Endothelial cell (in vitro differentiated cells): ENCODE results near the gene CNTRL. TPM values are rescaled to one million over a fixed set of nuclear protein-coding genes. Genes with fewer than 3 reads are reported as not detected.

Experiments
- DNase-seq: peaks from one replicate; pipeline ENCODE4 v3.0.0; 2021; ENCODE audit warnings: low spot score
- H3K27ac Mint-ChIP-seq: one replicate; pipeline ENCODE4 v1.8.0; 2021; ENCODE audit warnings: mixed read lengths, inconsistent platforms; ENCODE audit not compliant: unreplicated experiment
- H3K27me3 Mint-ChIP-seq: one replicate; pipeline ENCODE4 v1.8.0; 2021; ENCODE audit warnings: mild to moderate bottlenecking, moderate library complexity, mixed read lengths, inconsistent platforms; ENCODE audit not compliant: unreplicated experiment
- H3K36me3 Mint-ChIP-seq: one replicate; pipeline ENCODE4 v1.8.0; 2021; ENCODE audit warnings: mild to moderate bottlenecking, low read depth, mixed read lengths, inconsistent platforms; ENCODE audit not compliant: unreplicated experiment
- H3K4me1 Mint-ChIP-seq: one replicate; pipeline ENCODE4 v1.8.0; 2021; ENCODE audit warnings: mild to moderate bottlenecking, mixed read lengths, inconsistent platforms; ENCODE audit not compliant: unreplicated experiment
- H3K4me3 Mint-ChIP-seq: one replicate; pipeline ENCODE4 v1.8.0; 2021; ENCODE audit warnings: mild to moderate bottlenecking, mixed read lengths, inconsistent platforms; ENCODE audit not compliant: unreplicated experiment
- H3K9me3 Mint-ChIP-seq: one replicate; pipeline ENCODE4 v1.8.0; 2021; ENCODE audit warnings: mixed read lengths, inconsistent platforms; ENCODE audit not compliant: unreplicated experiment
- total RNA-seq: library from RNA; stranded (reverse); fragmentation: NEBNext Ultra II Directional; extraction: Animal tissue kit (Norgen Biotek cat#: 25700); gene quantifications from one replicate; pipeline ENCODE4 v1.2.1, GENCODE V29; 2021; ENCODE audit not compliant: unreplicated experiment
- TF ChIP-seq, protein P1 (sequence below): fragments of 200-600 bp; sonication (generic); IDR thresholded peaks from one replicate; pipeline ENCODE4 v1.5.0; 2021; ENCODE audit warnings: antibody characterized with exemption; ENCODE audit not compliant: unreplicated experiment

The CNTRL gene
- total RNA-seq, 1 donor from 2014 or later, result 23.6 TPM

DNA sequence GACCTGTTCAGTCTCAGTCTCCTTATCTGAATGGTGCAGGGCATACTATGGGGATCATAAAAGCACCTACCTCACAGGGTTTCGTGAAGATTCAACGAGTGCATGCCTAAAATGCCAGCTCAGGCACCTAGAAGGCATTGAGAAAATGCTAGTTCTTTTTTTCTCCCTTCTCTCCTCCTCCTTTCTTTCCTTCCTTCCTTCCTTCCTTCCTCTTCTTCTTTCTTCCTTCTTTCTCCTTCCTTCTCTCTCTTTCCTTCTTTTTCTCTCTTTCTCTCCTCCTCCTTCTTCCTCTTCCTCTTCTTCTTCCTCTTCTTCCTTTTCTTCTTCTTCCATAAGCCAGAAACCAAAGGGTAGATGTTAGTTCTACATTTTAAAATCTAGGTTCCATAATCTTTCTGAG lies 139.2 kb downstream of the CNTRL start:
- H3K36me3 Mint-ChIP-seq, result no peaks in the 10 kb centered on the region
- DNase-seq, result no peak
- H3K4me1 Mint-ChIP-seq, result peaks cover 15% of the 10 kb centered on the region
- no peak overlapping the region for H3K4me3 Mint-ChIP-seq
- H3K9me3 Mint-ChIP-seq, result no peaks in the 10 kb centered on the region
- TF ChIP-seq, protein P1, sequence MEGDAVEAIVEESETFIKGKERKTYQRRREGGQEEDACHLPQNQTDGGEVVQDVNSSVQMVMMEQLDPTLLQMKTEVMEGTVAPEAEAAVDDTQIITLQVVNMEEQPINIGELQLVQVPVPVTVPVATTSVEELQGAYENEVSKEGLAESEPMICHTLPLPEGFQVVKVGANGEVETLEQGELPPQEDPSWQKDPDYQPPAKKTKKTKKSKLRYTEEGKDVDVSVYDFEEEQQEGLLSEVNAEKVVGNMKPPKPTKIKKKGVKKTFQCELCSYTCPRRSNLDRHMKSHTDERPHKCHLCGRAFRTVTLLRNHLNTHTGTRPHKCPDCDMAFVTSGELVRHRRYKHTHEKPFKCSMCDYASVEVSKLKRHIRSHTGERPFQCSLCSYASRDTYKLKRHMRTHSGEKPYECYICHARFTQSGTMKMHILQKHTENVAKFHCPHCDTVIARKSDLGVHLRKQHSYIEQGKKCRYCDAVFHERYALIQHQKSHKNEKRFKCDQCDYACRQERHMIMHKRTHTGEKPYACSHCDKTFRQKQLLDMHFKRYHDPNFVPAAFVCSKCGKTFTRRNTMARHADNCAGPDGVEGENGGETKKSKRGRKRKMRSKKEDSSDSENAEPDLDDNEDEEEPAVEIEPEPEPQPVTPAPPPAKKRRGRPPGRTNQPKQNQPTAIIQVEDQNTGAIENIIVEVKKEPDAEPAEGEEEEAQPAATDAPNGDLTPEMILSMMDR, result no peak
- H3K27ac Mint-ChIP-seq, result no peak overlapping the region
- peaks cover 2% of the 10 kb centered on the region for H3K27me3 Mint-ChIP-seq

DNA sequence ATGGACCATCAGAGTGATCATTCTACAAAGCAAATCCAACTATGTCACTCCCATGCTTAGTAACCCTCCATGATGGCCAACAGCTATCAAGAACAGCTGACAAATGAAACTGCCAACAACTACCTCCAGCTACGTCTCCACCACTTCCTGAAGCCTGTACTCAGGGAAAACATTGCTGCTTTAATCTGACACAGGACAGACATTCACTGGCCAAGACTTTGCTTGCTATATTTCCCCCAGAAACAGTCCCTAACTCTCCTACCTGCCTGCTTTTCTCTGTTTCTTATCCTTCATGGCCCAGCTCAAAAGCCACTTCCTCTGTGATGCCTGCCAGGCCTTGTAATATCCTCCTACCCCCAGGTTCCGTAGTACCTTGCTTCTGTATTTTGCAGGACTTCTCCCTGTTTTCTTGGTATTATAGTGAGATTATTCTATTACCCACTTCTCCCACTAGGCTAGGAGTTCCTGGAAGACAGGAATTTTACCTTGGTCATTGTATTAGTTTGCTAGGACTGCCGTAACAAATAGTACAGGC lies 141.6 kb downstream of the CNTRL start:
- no peak for DNase-seq
- Mint-ChIP-seq H3K4me3 (no peak overlapping the region), H3K27ac (no peak overlapping the region), H3K9me3 (no peaks in the 10 kb centered on the region), H3K36me3 (no peaks in the 10 kb centered on the region), H3K27me3 (no peaks in the 10 kb centered on the region), H3K4me1 (peaks cover 15% of the 10 kb centered on the region)
- TF ChIP-seq, protein P1, result no peak

DNA sequence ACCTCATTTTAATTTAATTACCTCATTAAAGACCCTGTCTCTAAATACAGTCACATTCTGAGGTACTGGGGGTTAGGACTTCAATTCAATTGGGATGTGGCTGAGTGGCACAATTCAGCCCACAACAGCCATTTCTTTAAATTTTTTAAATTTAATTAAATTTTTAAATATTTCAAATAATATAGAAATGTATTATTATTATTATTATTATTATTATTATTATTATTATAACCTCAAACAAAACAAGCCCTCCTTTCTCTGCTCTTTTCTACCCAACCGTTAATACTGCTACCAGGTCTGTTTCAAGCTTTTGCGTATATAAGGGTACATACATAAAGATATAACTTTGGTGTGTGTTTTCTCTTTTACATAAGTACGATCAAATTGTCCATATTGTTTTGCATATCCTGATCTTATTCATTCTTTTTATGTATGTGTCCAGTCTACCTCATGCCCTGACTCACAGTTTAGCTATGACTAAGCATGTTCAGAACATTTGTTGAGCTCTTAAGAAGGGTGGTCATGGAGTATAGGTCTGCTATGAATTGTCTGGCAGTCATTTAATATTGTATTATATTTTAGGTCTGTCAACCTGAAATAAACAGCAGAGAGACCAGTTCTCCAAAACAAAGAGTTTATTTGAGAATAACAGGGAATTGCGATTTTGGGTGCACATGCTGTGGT lies 143.0 kb downstream of the CNTRL start:
- no peak for DNase-seq
- Mint-ChIP-seq H3K4me1 (peaks cover 15% of the 10 kb centered on the region), H3K27ac (no peak overlapping the region), H3K27me3 (no peaks in the 10 kb centered on the region), H3K9me3 (no peaks in the 10 kb centered on the region), H3K36me3 (no peaks in the 10 kb centered on the region), H3K4me3 (no peak overlapping the region)
- TF ChIP-seq, protein P1, result no peak

DNA sequence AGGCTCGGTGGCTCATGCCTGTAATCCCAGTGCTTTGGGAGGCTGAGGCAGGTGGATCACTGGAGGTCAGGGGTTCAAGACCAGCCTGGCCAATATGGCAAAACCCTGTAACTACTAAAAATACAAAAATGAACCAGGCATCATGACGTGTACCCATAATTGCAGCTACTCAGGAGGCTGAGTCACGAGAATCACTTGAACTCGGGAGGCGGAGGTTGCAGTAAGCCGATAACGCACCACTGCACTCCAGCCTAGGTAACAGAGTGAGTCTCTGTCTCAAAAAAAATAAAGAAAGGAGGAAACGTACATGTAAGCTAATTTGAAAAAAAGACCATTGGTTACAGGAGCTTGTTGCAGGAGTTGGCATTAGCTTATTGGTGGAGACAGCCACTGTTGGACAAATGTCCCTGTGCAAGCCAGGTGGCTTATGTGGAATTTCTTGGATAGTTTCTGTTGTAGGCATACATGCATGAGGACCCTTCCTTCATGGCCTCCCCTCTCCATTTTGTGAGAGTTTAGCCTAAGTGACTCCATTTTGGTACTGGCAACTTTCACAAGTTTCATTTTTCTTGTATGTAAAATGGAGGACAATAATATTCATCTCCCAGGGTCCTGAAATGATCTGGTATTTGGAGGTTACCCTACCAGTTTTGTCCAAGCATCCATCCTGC lies 143.7 kb downstream of the CNTRL start:
- Mint-ChIP-seq H3K9me3 (no peaks in the 10 kb centered on the region), H3K27ac (no peak overlapping the region), H3K4me1 (peaks cover 11% of the 10 kb centered on the region), H3K4me3 (no peak overlapping the region), H3K36me3 (no peaks in the 10 kb centered on the region), H3K27me3 (no peaks in the 10 kb centered on the region)
- TF ChIP-seq, protein P1, result no peak
- no peak for DNase-seq

DNA sequence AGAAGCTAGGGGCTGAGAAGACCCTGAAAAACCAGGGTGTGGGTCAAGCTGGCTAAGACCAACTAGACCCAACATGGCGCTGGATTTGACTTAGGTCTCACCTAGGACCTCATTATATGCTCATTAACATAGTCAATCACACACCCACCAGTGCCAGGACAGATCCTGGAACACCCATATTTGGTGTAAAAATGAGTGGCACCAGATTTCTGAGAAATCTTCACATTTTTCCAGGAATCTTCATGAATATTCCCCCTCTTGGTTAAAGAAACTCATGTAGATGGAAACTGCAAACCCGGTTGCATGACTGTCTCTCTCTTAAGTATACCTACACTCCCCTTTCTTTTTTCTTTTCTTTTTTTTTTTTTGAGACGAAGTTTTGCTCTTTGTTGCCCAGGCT lies 144.8 kb downstream of the CNTRL start:
- Mint-ChIP-seq H3K27ac (no peak overlapping the region), H3K9me3 (no peaks in the 10 kb centered on the region), H3K4me1 (peaks cover 8% of the 10 kb centered on the region), H3K4me3 (no peak overlapping the region), H3K36me3 (no peaks in the 10 kb centered on the region), H3K27me3 (no peaks in the 10 kb centered on the region)
- DNase-seq, result no peak
- TF ChIP-seq, protein P1, result no peak
